IPS-15b (cell line): ENCODE data around the gene TBXA2R.
"Not testable (repeated sequence)": the region's sequence is repeated elsewhere in the genome, so short reads cannot be mapped to it uniquely, and the experiment has no call there.

Experiments
- H3K27me3 ChIP-seq: one replicate; pipeline ENCODE4 v1.6.1; 2013; ENCODE audit warnings: low read length; ENCODE audit not compliant: control insufficient read depth, insufficient read depth
- H3K36me3 ChIP-seq: one replicate; pipeline ENCODE4 v1.6.1; 2013; ENCODE audit warnings: low read length; ENCODE audit not compliant: control insufficient read depth, insufficient read depth
- H3K4me1 ChIP-seq: one replicate; pipeline ENCODE4 v1.6.1; 2013; ENCODE audit warnings: mild to moderate bottlenecking, low read length; ENCODE audit not compliant: control insufficient read depth, insufficient read depth
- H3K4me3 ChIP-seq: one replicate; pipeline ENCODE4 v1.5.1; 2013; ENCODE audit warnings: low read depth, low read length
- H3K9ac ChIP-seq: one replicate; pipeline ENCODE4 v1.6.1; 2013; ENCODE audit warnings: low read depth, mild to moderate bottlenecking, low read length
- H3K9me3 ChIP-seq: one replicate; pipeline ENCODE4 v1.6.1; 2013; ENCODE audit warnings: mild to moderate bottlenecking, low read length; ENCODE audit not compliant: control insufficient read depth, insufficient read depth

TBXA2R gene

DNA sequence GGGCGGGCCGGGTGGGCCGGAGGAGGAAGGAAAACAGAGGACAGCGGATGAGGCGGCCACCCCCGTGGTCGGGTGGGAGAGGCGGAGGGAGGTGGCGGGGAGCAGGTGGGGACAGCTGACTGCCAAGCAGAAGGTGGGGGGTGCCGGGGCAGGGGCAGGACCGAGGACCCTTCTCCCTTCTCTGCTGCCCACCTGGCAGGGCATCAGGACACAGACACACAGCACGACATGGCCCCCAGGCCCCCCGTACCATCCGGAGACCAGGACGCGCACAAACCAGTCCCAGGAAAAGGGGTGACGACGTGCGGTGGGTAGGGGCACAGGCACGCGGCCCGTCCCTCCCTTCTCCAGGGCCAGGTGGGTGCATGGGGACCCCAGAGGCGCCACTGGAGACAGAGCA, 30.9 kb upstream of the TBXA2R start:
- Histone ChIP-seq H3K36me3 (peaks cover 24% of the 10 kb centered on the region), H3K9me3 (no peaks in the 10 kb centered on the region), H3K27me3 (no peaks in the 10 kb centered on the region), H3K9ac (no peak overlapping the region), H3K4me1 (no peaks in the 10 kb centered on the region), H3K4me3 (no peak overlapping the region)

DNA sequence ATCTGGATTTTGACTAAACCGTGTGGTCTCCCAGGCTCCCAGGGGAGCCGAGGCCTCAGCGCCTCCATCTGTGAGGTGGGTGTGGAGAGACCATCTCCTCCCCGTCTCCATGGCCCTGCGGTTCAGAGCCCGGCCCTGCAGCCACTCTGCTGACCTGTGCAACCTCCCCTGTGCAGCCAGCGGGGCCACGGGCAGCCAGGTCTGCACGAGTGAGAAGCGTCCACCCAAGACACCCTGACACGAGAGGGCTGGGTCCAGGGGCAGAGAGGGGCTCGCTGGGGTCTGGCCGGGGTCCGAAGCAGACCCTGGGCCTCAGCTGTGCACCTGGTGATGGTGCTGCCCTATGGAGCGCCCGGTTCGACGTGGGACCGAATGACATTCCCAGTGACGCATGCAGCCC, 30.3 kb upstream of the TBXA2R start:
- Histone ChIP-seq H3K36me3 (peaks cover 25% of the 10 kb centered on the region), H3K9me3 (no peaks in the 10 kb centered on the region), H3K9ac (no peak overlapping the region), H3K27me3 (no peaks in the 10 kb centered on the region), H3K4me1 (no peaks in the 10 kb centered on the region), H3K4me3 (no peak overlapping the region)

DNA sequence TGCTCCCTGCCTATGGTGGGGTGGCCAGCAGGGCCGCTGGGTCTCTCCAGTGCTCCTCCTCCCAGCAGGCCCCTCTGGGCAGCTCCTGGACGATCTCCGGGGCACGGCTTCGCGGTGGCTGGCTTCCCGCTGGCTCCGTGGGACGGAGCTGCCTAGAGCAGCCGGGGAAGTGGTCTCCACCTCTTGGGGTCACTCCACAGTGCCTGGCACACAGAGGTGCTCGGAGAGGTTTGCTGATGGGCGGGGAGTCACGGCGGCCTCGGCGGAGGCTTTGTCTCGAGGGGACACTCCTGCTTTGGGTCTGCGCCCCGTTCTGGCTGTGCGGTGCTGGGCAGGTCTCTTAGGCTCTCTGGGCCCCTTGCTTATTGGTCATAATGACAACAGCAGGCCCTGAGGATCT, 29.8 kb upstream of the TBXA2R start:
- no peaks in the 10 kb centered on the region for H3K4me1 ChIP-seq
- no peak overlapping the region for H3K9ac ChIP-seq
- no peaks in the 10 kb centered on the region for H3K27me3 ChIP-seq
- no peak overlapping the region for H3K4me3 ChIP-seq
- peaks cover 25% of the 10 kb centered on the region for H3K36me3 ChIP-seq
- H3K9me3 ChIP-seq: no peaks in the 10 kb centered on the region

DNA sequence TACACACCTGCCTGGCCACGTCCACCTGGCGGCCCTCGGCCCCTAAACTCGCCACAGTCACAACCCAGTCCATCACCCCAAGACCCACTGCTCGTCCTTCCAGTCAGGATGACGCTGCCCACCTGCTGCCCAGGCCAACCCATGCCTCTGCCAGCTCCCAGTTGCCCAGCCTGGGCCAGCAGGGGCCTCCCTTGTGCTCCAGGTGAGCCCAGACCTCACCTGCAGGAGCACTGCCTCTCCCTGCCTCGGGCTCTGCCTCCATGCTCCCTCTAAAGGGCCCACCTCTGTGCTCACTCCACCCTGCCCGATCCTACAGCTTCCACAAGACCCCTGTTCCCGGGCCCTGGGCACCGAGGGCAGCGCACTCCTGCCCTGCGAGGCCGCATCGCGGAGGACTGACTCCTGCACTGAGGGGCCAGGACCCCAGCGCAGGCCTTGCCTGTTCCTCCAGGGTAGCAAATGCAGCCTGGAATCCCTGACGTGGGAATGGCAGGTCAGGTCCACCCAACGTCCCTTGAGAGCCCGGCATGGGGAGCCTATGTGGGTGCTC, 27.9 kb upstream of the TBXA2R start:
- Histone ChIP-seq H3K36me3 (peaks cover 22% of the 10 kb centered on the region), H3K9me3 (no peaks in the 10 kb centered on the region)

DNA sequence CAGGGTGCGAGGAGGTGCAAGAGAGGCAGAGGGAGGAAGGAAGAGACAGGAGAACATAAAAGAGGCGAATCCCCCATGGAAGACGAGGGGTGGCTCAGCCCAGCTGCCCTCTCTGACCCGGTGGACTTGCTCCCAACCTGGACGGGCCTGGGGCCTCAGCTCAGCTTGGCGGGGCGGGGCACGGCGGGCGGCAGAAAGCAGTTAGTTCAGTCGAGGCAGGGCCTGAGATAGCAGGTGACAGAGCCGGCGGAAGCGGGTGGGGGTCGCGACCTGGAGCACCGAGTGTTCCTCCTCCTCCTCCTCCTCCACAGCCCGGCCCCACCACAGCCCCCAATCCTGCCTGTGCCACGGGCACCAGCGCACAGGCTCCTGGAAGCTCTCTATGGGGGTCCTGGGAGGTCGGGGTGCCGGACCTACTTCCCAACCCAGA, 26.9 kb upstream of the TBXA2R start:
- H3K27me3 ChIP-seq: no peaks in the 10 kb centered on the region
- no peaks in the 10 kb centered on the region for H3K9me3 ChIP-seq
- no peak overlapping the region for H3K9ac ChIP-seq
- H3K4me1 ChIP-seq: no peaks in the 10 kb centered on the region
- no peak overlapping the region for H3K4me3 ChIP-seq
- H3K36me3 ChIP-seq: peaks cover 16% of the 10 kb centered on the region

More for the DNA sequence above, 27.9 kb upstream of the TBXA2R start:
- H3K27me3 ChIP-seq: no peaks in the 10 kb centered on the region
- no peak overlapping the region for H3K4me3 ChIP-seq
- H3K9ac ChIP-seq: no peak overlapping the region
- H3K4me1 ChIP-seq: no peaks in the 10 kb centered on the region

DNA sequence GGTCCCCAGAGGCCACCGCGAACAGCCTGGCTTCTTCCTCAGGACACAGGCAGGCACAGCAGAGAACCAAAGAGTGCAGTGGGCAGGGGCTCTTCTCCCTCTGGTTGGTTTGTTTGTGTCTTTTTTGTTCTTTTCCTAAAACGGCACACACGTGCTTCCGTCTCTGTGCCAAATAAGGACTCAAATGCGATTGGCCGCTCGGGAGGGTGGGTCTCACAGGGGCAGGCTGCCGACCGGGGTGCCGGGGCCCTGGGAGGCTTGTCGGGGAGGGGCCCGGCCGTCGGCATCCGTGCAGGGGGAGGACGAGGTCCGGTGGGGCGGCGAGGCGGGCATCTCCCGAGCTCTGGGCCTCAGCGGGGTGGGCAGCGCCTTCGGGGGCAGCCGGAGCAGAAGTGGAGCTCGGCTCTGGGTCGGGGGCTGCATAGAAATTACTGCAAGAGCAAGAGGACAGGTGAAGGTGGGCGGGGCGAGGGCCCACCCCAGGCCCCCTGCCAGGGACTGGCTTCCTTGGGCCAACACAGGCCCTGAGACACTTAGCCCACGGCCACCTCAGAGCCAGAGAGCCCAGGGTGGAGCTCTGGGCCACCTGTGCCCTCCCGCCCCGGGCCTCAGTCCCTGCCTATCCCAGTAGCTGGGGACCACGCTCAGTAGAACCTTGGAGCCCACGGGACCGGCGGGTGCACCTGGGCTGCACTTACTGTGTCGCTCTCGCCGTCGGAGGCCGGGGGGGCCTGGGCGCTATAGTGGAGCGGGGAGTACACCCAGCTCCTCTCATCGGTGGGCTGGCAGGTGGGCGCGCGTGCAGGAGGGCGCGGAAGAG, 26.3 kb upstream of the TBXA2R start:
- Histone ChIP-seq H3K4me1 (no peaks in the 10 kb centered on the region), H3K36me3 (peaks cover 13% of the 10 kb centered on the region), H3K4me3 (no peak overlapping the region), H3K9me3 (no peaks in the 10 kb centered on the region), H3K9ac (no peak overlapping the region), H3K27me3 (no peaks in the 10 kb centered on the region)

DNA sequence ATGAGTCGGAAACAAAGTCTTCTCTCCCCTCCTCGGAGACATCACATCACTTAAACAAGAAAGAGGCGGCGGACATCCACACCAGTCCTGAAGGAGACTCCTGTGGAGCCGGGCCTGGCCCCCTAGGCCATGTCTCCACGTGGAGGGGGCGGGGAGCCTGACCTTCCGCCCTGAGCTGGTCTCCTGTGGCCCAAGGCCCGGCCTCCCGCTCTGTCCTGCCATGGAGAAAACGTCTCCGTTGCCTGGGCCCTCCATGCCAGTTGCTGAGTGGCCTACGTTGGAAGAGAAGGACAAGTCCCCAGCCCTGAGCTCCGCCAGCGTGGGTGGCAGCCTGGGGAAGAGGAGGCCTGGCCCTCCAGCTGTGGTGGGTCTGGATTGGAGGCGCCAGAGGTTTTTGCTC, 25.4 kb upstream of the TBXA2R start:
- Histone ChIP-seq H3K9me3 (no peaks in the 10 kb centered on the region), H3K36me3 (peaks cover 13% of the 10 kb centered on the region), H3K4me3 (no peak overlapping the region), H3K4me1 (no peaks in the 10 kb centered on the region), H3K9ac (no peak overlapping the region), H3K27me3 (no peaks in the 10 kb centered on the region)

DNA sequence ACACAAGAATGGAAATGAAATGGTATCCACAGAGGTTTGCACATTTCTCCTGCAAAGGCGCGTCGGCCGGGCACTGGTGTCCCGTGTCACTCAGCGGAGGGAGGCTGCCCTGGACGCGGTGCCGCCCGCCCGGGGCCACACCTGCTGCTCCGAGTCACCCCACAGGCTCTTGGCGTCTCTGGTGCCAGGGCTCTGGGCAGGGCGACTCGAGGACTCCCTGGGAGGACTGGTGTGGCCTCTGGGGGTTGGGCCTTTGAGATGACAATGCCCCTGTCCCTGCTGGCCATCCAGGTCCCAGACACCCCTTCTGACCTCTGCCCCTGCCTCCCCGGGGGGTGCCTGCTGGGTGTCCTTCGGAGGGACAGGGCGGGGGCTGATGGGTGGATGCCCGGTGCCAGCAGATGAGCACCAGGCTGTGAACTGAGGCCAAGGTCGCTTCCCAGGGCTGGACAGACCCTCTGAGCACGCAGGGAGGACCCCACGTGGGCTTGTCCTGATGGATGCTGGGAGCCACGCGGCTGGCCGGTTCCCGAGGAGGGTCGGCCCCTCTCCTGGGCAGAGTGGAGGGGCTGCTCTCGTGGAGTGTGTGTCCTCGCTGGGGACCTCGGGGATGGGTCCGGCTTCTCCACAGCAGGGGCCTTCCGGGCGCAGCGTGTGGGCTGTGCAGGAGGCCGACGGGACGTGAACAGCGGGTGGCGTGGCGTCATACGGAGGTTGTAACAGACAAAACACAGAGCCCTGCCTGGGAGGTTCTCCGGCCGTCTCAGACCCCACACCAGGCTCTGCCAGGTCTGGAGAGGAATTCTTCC, 24.6 kb upstream of the TBXA2R start:
- no peaks in the 10 kb centered on the region for H3K27me3 ChIP-seq

DNA sequence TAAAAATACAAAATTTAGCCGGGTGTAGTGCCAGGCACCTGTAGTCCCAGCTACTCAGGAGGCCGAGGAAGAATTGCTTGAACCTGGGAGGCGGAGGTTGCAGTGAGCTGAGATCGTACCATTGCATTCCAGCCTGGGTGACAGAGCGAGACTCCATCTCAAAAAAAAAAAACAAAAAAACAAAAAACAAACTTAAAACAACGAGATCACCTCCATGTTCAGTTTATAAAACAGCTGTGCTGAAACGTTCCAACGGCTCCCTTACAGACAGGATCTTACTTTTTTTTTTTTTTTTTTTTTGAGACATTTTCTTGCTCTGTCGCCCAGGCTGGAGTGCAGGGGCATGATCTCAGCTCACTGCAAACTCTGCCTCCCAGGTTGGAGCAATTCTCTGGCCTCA, 22.1 kb upstream of the TBXA2R start:
- H3K27me3 ChIP-seq, H3K4me1 ChIP-seq, H3K9me3 ChIP-seq, H3K4me3 ChIP-seq, H3K9ac ChIP-seq: not testable (repeated sequence)
- H3K36me3 ChIP-seq: peaks cover 13% of the 10 kb centered on the region

More for the DNA sequence above, 24.6 kb upstream of the TBXA2R start:
- H3K4me1 ChIP-seq: no peaks in the 10 kb centered on the region
- H3K4me3 ChIP-seq: no peak overlapping the region
- no peak overlapping the region for H3K9ac ChIP-seq
- peaks cover 13% of the 10 kb centered on the region for H3K36me3 ChIP-seq
- H3K9me3 ChIP-seq: no peaks in the 10 kb centered on the region

DNA sequence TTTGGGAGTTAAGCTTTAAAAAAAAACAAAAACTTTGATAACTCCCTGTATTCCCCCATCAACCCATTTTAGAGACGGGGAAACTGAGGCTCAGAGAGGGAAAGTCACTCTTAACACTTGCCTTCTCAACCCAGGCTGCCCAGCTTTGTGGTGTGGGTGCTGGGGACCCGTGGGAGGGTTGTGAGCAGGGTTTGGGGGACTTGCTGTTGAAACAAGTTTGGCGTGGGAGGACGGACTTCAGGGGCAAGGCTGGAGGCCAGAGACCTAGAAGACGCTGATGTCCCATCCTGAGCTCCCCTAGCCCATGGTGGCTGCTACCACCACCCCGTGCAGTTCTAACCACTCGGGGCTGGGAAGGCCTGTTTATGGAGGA, 20.7 kb upstream of the TBXA2R start:
- Histone ChIP-seq H3K9me3 (no peaks in the 10 kb centered on the region), H3K4me1 (no peaks in the 10 kb centered on the region), H3K36me3 (peaks cover 7% of the 10 kb centered on the region), H3K9ac (no peak overlapping the region), H3K4me3 (no peak overlapping the region), H3K27me3 (no peaks in the 10 kb centered on the region)

DNA sequence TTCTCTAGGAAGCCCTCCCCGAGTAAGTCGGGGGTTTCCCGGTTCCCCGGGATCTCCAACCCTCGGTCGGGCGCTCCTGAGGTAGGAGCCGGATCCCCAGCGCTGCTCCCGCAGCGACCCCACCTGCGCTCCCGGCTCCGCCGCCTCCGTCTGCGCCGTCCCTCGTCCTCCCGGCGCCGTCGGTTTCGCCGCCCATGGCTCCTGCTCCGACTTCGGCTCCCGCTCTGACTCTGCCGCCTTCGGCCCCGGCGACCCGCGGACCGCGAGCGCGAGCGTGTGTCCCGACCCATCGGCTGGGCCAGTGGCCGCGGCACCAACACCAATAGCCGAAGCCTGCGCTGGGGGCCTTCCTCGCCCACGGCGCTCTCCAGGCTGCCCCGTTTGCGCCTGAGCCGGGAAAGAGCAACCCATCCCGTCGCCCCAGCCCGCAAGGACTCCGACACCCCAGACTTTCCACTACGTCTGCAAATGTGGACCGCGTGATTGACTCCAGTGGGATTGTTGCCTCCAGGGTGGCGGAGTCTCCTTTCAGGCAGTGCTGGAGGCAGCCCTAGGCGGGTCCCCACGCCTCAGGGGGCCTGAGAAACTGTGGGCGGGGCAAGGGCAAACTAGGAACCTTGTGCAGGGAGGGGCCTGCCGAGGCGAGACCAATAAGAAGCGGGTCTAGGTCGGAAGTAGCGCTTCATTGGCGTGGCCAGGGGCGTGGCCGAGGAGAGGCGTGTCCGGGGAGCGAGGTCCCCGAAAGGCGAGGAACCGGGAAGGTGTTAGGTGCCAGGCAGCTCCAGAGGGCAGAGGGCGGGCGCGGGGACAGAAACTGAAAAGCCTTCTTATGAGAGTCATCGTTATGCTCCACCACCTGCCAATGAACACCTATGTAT, 20.0 kb upstream of the TBXA2R start, which contains the start of gene CACTIN:
Gene CACTIN (minus strand): TSS at position 318 of the 878 bp plus-strand sequence. CDS start 28 bp downstream, at position 290.
- peak within 1 kb of the TSS; percentile 81 for H3K4me3 ChIP-seq
- peak within 1 kb of the TSS; percentile 94 for H3K9ac ChIP-seq
- no peaks in the 10 kb centered on the region for H3K27me3 ChIP-seq
- H3K9me3 ChIP-seq: no peaks in the 10 kb centered on the region
- peaks cover under 1% of the 10 kb centered on the region for H3K36me3 ChIP-seq
- H3K4me1 ChIP-seq: no peaks in the 10 kb centered on the region
